H9 (cell line): Measurements from ENCODE around the gene VIPR2. TPM values are rescaled to one million over a fixed set of nuclear protein-coding genes. Genes with fewer than 3 reads are reported as not detected.

Experiments
- DNase-seq: peaks from one replicate; pipeline ENCODE4 v3.0.0-alpha.2; 2017
- H2AFZ ChIP-seq: one replicate; pipeline ENCODE4 v1.6.1; 2013; ENCODE audit warnings: mild to moderate bottlenecking, low read length, control low read depth, moderate library complexity
- H2AK5ac ChIP-seq: 2 replicates; pipeline ENCODE4 v1.6.1; 2013; ENCODE audit warnings: low read length, control low read depth, mixed read lengths; ENCODE audit not compliant: insufficient read length
- H2BK120ac ChIP-seq: one replicate; pipeline ENCODE4 v1.6.1; 2013; ENCODE audit warnings: low read depth, mild to moderate bottlenecking, low read length, control low read depth, inconsistent platforms; ENCODE audit not compliant: poor library complexity, severe bottlenecking
- H2BK12ac ChIP-seq: 2 replicates; pipeline ENCODE4 v1.6.1; 2013; ENCODE audit warnings: low read length, control low read depth, mixed read lengths, low read depth; ENCODE audit not compliant: insufficient read length
- H2BK15ac ChIP-seq: 2 replicates; pipeline ENCODE4 v1.6.1; 2013; ENCODE audit warnings: low read depth, low read length, control low read depth
- H2BK20ac ChIP-seq: one replicate; pipeline ENCODE4 v1.6.1; 2013; ENCODE audit warnings: low read depth, mild to moderate bottlenecking, low read length, control low read depth, inconsistent platforms; ENCODE audit not compliant: poor library complexity, severe bottlenecking
- H2BK5ac ChIP-seq: 2 replicates; pipeline ENCODE4 v1.6.1; 2013; ENCODE audit warnings: low read length, control low read depth, mixed read lengths; ENCODE audit not compliant: insufficient read length
- H3K14ac ChIP-seq: 2 replicates; pipeline ENCODE4 v1.6.1; 2013; ENCODE audit warnings: low read length, control low read depth; ENCODE audit not compliant: insufficient read depth
- H3K18ac ChIP-seq: 2 replicates; pipeline ENCODE4 v1.6.1; 2013; ENCODE audit warnings: low read depth, mild to moderate bottlenecking, mixed read lengths, low read length, control low read depth; ENCODE audit not compliant: insufficient read length
- H3K23ac ChIP-seq: 2 replicates; pipeline ENCODE4 v1.6.1; 2013; ENCODE audit warnings: low read length, control low read depth, mixed read lengths, low read depth; ENCODE audit not compliant: insufficient read length
- H3K23me2 ChIP-seq: 2 replicates; pipeline ENCODE4 v1.6.1; 2013; ENCODE audit warnings: low read depth, mild to moderate bottlenecking, mixed read lengths, low read length, control low read depth; ENCODE audit not compliant: insufficient read length, poor library complexity, severe bottlenecking
- H3K27ac ChIP-seq: 2 replicates; pipeline ENCODE4 v1.5.1; 2013; ENCODE audit warnings: low read length, control low read depth, mixed read lengths, low read depth; ENCODE audit not compliant: insufficient read length
- H3K27me3 ChIP-seq: 2 replicates; pipeline ENCODE4 v1.6.1; 2013; ENCODE audit warnings: low read length, control low read depth, inconsistent platforms; ENCODE audit not compliant: insufficient read depth
- H3K4ac ChIP-seq: 2 replicates; pipeline ENCODE4 v1.6.1; 2013; ENCODE audit warnings: low read depth, mild to moderate bottlenecking, control low read depth, inconsistent platforms, low read length, moderate library complexity
- H3K4me1 ChIP-seq: 2 replicates; pipeline ENCODE4 v1.6.1; 2013; ENCODE audit warnings: low read length, control low read depth, inconsistent platforms; ENCODE audit not compliant: insufficient read depth
- H3K4me2 ChIP-seq: 2 replicates; pipeline ENCODE4 v1.6.1; 2013; ENCODE audit warnings: low read length, control low read depth, mixed read lengths; ENCODE audit not compliant: insufficient read length, insufficient read depth
- H3K56ac ChIP-seq: 2 replicates; pipeline ENCODE4 v1.6.1; 2013; ENCODE audit warnings: low read depth, mild to moderate bottlenecking, mixed read lengths, low read length, control low read depth; ENCODE audit not compliant: insufficient read length
- H3K79me1 ChIP-seq: 2 replicates; pipeline ENCODE4 v1.6.1; 2013; ENCODE audit warnings: low read depth, mild to moderate bottlenecking, moderate library complexity, low read length, control low read depth, inconsistent platforms; ENCODE audit not compliant: insufficient read depth, poor library complexity, severe bottlenecking
- H3K79me2 ChIP-seq: 2 replicates; pipeline ENCODE4 v1.6.1; 2013; ENCODE audit warnings: low read length, control low read depth, inconsistent platforms; ENCODE audit not compliant: insufficient read depth
- H3K9ac ChIP-seq: 2 replicates; pipeline ENCODE4 v1.6.1; 2013; ENCODE audit warnings: low read length, control low read depth, mixed read lengths; ENCODE audit not compliant: insufficient read length; ENCODE audit errors: extremely low read depth
- H3K9me3 ChIP-seq: one replicate; pipeline ENCODE4 v1.6.1; 2013; ENCODE audit warnings: low read depth, low read length, inconsistent platforms; ENCODE audit not compliant: control insufficient read depth
- H3T11ph ChIP-seq: one replicate; pipeline ENCODE4 v1.6.1; 2013; ENCODE audit warnings: mild to moderate bottlenecking, low read length, control low read depth, inconsistent platforms
- H4K20me1 ChIP-seq: one replicate; pipeline ENCODE4 v1.6.1; 2013; ENCODE audit not compliant: control insufficient read depth, insufficient read length, insufficient read depth
- H4K5ac ChIP-seq: 2 replicates; pipeline ENCODE4 v1.6.1; 2013; ENCODE audit warnings: low read depth, mild to moderate bottlenecking, mixed read lengths, low read length, control low read depth; ENCODE audit not compliant: insufficient read length
- H4K8ac ChIP-seq: replicated peaks from 2 replicates; pipeline ENCODE4 v1.6.1; 2013; ENCODE audit warnings: low read length, control low read depth, mixed read lengths, low read depth; ENCODE audit not compliant: insufficient read length
- H4K91ac ChIP-seq: 2 replicates; pipeline ENCODE4 v1.6.1; 2013; ENCODE audit warnings: low read depth, mild to moderate bottlenecking, moderate library complexity, mixed read lengths, low read length, control low read depth; ENCODE audit not compliant: insufficient read length
- H3K27ac Mint-ChIP-seq, 3 experiments: 2 replicates in 2 of 3; 3 replicates in 1 of 3; pipeline ENCODE4 v1.8.0; 2020 to 2021; ENCODE audit warnings: mixed read lengths in 3 of 3, mild to moderate bottlenecking in 1 of 3, moderate library complexity in 1 of 3
- H3K27me3 Mint-ChIP-seq: 2 replicates; pipeline ENCODE4 v1.8.0; 2021; ENCODE audit warnings: low read depth, mild to moderate bottlenecking, moderate library complexity, mixed read lengths
- H3K36me3 Mint-ChIP-seq, 3 experiments: 2 replicates in 2 of 3; 3 replicates in 1 of 3; pipeline ENCODE4 v1.8.0; 2020 to 2021; ENCODE audit warnings: low read depth in 3 of 3, mixed read lengths in 3 of 3; ENCODE audit not compliant: insufficient read depth in 1 of 3
- H3K4me1 Mint-ChIP-seq, 2 experiments: 2 replicates each; pipeline ENCODE4 v1.8.0; 2020; ENCODE audit warnings: mixed read lengths in 2 of 2
- H3K4me3 Mint-ChIP-seq, 2 experiments: 2 replicates in 1 of 2; 3 replicates in 1 of 2; pipeline ENCODE4 v1.8.0; 2020 to 2021; ENCODE audit warnings: mild to moderate bottlenecking in 2 of 2, mixed read lengths in 2 of 2, moderate library complexity in 1 of 2
- H3K9me3 Mint-ChIP-seq, 2 experiments: 2 replicates in 1 of 2; 3 replicates in 1 of 2; pipeline ENCODE4 v1.8.0; 2020; ENCODE audit warnings: mild to moderate bottlenecking in 2 of 2, mixed read lengths in 2 of 2, moderate library complexity in 1 of 2
- CTCF ChIP-seq: fragments of 200-600 bp; sonication (generic); conservative IDR thresholded peaks from 3 replicates; pipeline ENCODE4 v1.8.0; 2021; ENCODE audit warnings: antibody characterized with exemption, mild to moderate bottlenecking
- WGBS: extraction: QIAGEN DNeasy Blood & Tissue Kit; methylation state at CpG from one replicate; pipeline ENCODE4 v1.1.7; 2013; ENCODE audit warnings: missing lambda C conversion rate, low lambda C conversion rate, mixed read lengths; ENCODE audit not compliant: insufficient read length; ENCODE audit errors: extremely low coverage; 5-methylcytosine and 5-hydroxymethylcytosine counted together
- total RNA-seq: library from RNA; stranded (reverse); gene quantifications from 2 replicates; pipeline ENCODE4 v1.2.1, GENCODE V29; 2021

VIPR2 gene
- total RNA-seq, 1 experiment from 2014 or later: 1.6 TPM

DNA sequence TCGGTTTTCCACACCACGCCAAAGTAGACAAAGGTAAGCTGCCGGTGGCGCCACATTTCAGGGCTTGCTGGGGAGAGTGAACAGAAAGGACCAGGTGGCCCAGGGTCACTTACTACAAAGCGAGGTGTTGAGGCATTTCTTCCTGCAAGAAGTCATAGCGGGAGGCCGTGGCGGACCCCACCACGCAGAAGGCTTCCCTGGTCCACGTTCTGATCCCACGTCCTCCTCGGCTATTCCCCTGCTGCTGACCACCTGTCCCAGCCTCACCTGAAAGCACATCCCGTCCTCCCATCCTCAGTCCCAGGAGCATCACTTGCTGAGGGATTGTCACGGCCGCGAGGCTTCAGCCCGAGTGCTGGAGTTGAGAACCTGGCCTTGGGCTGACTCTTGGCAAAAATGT is 149.2 kb downstream of the VIPR2 start:
- no peak for DNase-seq
- no peak overlapping the region for H3K9ac ChIP-seq
- Mint-ChIP-seq H3K9me3 (peaks cover 11 to 13% of the 10 kb centered on the region in 2 experiments), H3K27ac (no peak overlapping the region), H3K4me3 (no peak overlapping the region), H3K4me1 (peaks cover 11 to 17% of the 10 kb centered on the region in 2 experiments), H3K36me3 (peaks cover 0 to 11% (median 0%) of the 10 kb centered on the region in 3 experiments; a peak in 2 of 7 replicates), H3K27me3 (peaks cover 60% of the 10 kb centered on the region)
- no peak overlapping the region for H2BK120ac ChIP-seq
- no peaks in the 10 kb centered on the region for H3K79me1 ChIP-seq
- no peak for TF ChIP-seq CTCF
- no peak overlapping the region for H2BK5ac ChIP-seq
- no peak overlapping the region for H3T11ph ChIP-seq
- H4K8ac ChIP-seq: no peak overlapping the region
- peaks cover 12% of the 10 kb centered on the region; the same call in 1 of the 2 replicates for H3K27me3 ChIP-seq
- no peak overlapping the region for H3K56ac ChIP-seq
- H4K20me1 ChIP-seq: no peaks in the 10 kb centered on the region
- H3K4me2 ChIP-seq: no peak overlapping the region
- no peaks in the 10 kb centered on the region for H3K9me3 ChIP-seq
- H3K27ac ChIP-seq: no peak overlapping the region
- no peak overlapping the region for H4K5ac ChIP-seq
- WGBS: no CpG with 5 or more reads among the region's 17 CpGs
- peaks cover 4% of the 10 kb centered on the region for H3K23me2 ChIP-seq
- no peak overlapping the region for H2AFZ ChIP-seq
- no peak overlapping the region for H2AK5ac ChIP-seq
- no peak overlapping the region for H3K18ac ChIP-seq
- no peak overlapping the region for H3K4ac ChIP-seq
- no peak overlapping the region for H2BK15ac ChIP-seq
- H3K23ac ChIP-seq: no peak overlapping the region
- H2BK12ac ChIP-seq: no peak overlapping the region
- H4K91ac ChIP-seq: no peak overlapping the region
- H3K4me1 ChIP-seq: no peaks in the 10 kb centered on the region
- no peaks in the 10 kb centered on the region for H3K79me2 ChIP-seq
- no peak overlapping the region; the same call in 1 of the 2 replicates for H3K14ac ChIP-seq
- H2BK20ac ChIP-seq: no peak overlapping the region
